Prostate gland (tissue), 2 donors: ENCODE measurements around the gene MINK1.

Source experiments
- POLR2A ChIP-seq: fragments of 450-650 bp; IDR thresholded peaks from one replicate; pipeline ENCODE4 v1.6.1; 2016; ENCODE audit warnings: antibody characterized with exemption, mild to moderate bottlenecking
- TF ChIP-seq, protein P1 (sequence below), 4 experiments: fragments of 200-600 bp in 2 of 4; fragments of 450-650 bp in 2 of 4; sonication (generic) in 2 of 4; IDR thresholded peaks; 1 replicate in 3 of 4; 2 replicates in 1 of 4; pipeline ENCODE4 v1.5.1; 2016 to 2019; ENCODE audit warnings: antibody characterized with exemption in 4 of 4, mild to moderate bottlenecking in 2 of 4, moderate library complexity in 2 of 4

DNA sequence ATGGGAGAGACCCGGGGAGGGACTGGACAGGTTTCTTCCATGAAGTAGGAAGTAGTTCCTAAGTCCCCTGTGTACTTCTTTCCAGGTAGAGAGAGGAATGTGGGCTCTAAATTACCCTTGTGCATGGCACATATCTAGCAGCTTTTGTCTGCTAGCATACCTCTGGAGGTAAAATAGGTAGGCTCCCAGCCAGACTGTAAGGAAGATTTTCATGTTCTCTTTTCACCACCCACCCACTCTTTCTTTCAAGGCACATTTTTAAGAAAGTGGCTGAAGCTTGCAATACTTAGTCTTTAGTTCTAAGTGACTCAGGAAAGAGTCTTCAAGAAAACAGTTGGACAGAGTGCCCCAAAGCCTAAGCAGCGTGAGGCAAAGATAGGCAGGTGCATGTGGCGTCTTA lies 9.2 kb downstream of the MINK1 start:
- TF ChIP-seq POLR2A, result no peak
- TF ChIP-seq, protein P1, sequence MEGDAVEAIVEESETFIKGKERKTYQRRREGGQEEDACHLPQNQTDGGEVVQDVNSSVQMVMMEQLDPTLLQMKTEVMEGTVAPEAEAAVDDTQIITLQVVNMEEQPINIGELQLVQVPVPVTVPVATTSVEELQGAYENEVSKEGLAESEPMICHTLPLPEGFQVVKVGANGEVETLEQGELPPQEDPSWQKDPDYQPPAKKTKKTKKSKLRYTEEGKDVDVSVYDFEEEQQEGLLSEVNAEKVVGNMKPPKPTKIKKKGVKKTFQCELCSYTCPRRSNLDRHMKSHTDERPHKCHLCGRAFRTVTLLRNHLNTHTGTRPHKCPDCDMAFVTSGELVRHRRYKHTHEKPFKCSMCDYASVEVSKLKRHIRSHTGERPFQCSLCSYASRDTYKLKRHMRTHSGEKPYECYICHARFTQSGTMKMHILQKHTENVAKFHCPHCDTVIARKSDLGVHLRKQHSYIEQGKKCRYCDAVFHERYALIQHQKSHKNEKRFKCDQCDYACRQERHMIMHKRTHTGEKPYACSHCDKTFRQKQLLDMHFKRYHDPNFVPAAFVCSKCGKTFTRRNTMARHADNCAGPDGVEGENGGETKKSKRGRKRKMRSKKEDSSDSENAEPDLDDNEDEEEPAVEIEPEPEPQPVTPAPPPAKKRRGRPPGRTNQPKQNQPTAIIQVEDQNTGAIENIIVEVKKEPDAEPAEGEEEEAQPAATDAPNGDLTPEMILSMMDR (IDR thresholded peaks at IDR 0.05), result no peak
